H1 (cell line): ENCODE results near the gene F7. TPM values are rescaled to one million over a fixed set of nuclear protein-coding genes. Genes with fewer than 3 reads are reported as not detected.
A peak's percentile ranks its signal among the peaks of the same experiment; 100 is the strongest.

Experiments used
- CTCF ChIA-PET: fragments of 300-600 bp; sonication (Branson Sonifier 250); formaldehyde crosslinking; loops from one replicate; lab custom pipeline; 2021; ENCODE audit not compliant: partially characterized antibody; lab: Charles Lee
- POLR2A ChIA-PET: fragments of 300-600 bp; sonication (Branson Sonifier 250); formaldehyde crosslinking; loops from one replicate; lab custom pipeline; 2021; ENCODE audit warnings: inconsistent platforms; ENCODE audit not compliant: partially characterized antibody; lab: Charles Lee
- DNase-seq, 2 experiments: peaks; one replicate each; pipeline versions ENCODE4 v3.0.0 to v3.0.0-alpha.2; 2010 to 2022; ENCODE audit warnings: low spot score in 2 of 2, low read depth in 1 of 2, mixed read lengths in 1 of 2
- FAIRE-seq: peaks from 2 replicates; lab custom pipeline; 2011; peaks lifted over from hg19 to GRCh38; lab: Jason Lieb, UNC
- H2AFZ ChIP-seq: 2 replicates; pipeline ENCODE4 v1.8.1; 2012; ENCODE audit warnings: low read length, inconsistent platforms
- H2AK5ac ChIP-seq: 2 replicates; pipeline ENCODE4 v1.6.1; 2013; ENCODE audit warnings: low read depth, low read length
- H2BK120ac ChIP-seq: replicated peaks from 2 replicates; pipeline ENCODE3; 2013; ENCODE audit warnings: low read depth, low read length, inconsistent platforms
- H2BK12ac ChIP-seq: 2 replicates; pipeline ENCODE4 v1.6.1; 2013; ENCODE audit warnings: low read depth, low read length
- H2BK15ac ChIP-seq: 2 replicates; pipeline ENCODE4 v1.6.1; 2013; ENCODE audit warnings: low read length
- H2BK20ac ChIP-seq: 2 replicates; pipeline ENCODE4 v1.6.1; 2013; ENCODE audit warnings: low read length
- H2BK5ac ChIP-seq: 2 replicates; pipeline ENCODE4 v1.6.1; 2013; ENCODE audit warnings: low read depth, low read length
- H3K14ac ChIP-seq: 2 replicates; pipeline ENCODE4 v1.6.1; 2013; ENCODE audit warnings: inconsistent platforms; ENCODE audit not compliant: insufficient read length
- H3K18ac ChIP-seq: 2 replicates; pipeline ENCODE4 v1.6.1; 2013; ENCODE audit warnings: low read length; ENCODE audit errors: extremely low read depth
- H3K23ac ChIP-seq: 2 replicates; pipeline ENCODE4 v1.6.1; 2013; ENCODE audit warnings: inconsistent platforms; ENCODE audit not compliant: insufficient read length
- H3K23me2 ChIP-seq: 2 replicates; pipeline ENCODE4 v1.6.1; 2013; ENCODE audit warnings: low read depth, low read length
- H3K27ac ChIP-seq: 2 replicates; pipeline ENCODE4 v1.6.1; 2011; ENCODE audit warnings: low read depth, low read length, inconsistent platforms
- H3K27me3 ChIP-seq, 4 experiments: replicated peaks in 1 of 4; 1 replicate in 1 of 4; 2 replicates in 3 of 4; pipeline versions ENCODE4 v1.6.1 to v1.8.1; 2011 to 2013; ENCODE audit warnings: low read length in 3 of 4, mild to moderate bottlenecking in 3 of 4, inconsistent platforms in 2 of 4, mixed read lengths in 2 of 4, moderate library complexity in 1 of 4; ENCODE audit not compliant: control insufficient read depth in 3 of 4, insufficient read depth in 3 of 4; ENCODE audit errors: extremely low read depth in 1 of 4
- H3K36me3 ChIP-seq, 4 experiments: 2 replicates each; pipeline versions ENCODE4 v1.6.1 to v1.8.1; 2011 to 2013; ENCODE audit warnings: mild to moderate bottlenecking in 4 of 4, low read length in 3 of 4, moderate library complexity in 2 of 4, control low read depth in 1 of 4, inconsistent platforms in 1 of 4; ENCODE audit not compliant: insufficient read depth in 4 of 4, control insufficient read depth in 2 of 4
- H3K4ac ChIP-seq: replicated peaks from 2 replicates; pipeline ENCODE3; 2013; ENCODE audit warnings: low read length, low read depth, mixed read lengths, inconsistent platforms; ENCODE audit not compliant: insufficient read length
- H3K4me1 ChIP-seq, 4 experiments: replicated peaks in 1 of 4; 1 replicate in 1 of 4; 2 replicates in 3 of 4; pipeline versions ENCODE4 v1.6.1 to v1.8.1; 2011 to 2013; ENCODE audit warnings: low read length in 3 of 4, inconsistent platforms in 2 of 4, mixed read lengths in 1 of 4; ENCODE audit not compliant: insufficient read depth in 4 of 4, control insufficient read depth in 3 of 4
- H3K4me2 ChIP-seq, 2 experiments: 2 replicates each; pipeline versions ENCODE4 v1.6.1 to v1.8.1; 2011 to 2013; ENCODE audit warnings: low read depth in 2 of 2, low read length in 2 of 2, control low read depth in 1 of 2, inconsistent platforms in 1 of 2, mild to moderate bottlenecking in 1 of 2; ENCODE audit not compliant: insufficient read depth in 1 of 2
- H3K4me3 ChIP-seq, 4 experiments: fragments of 200-600, 300-600 bp in 1 of 4; sonication (generic), shearing (Covaris generic), sonication (Bioruptor Twin) in 1 of 4; 2 replicates each; pipeline versions ENCODE4 v1.5.1 to v1.8.1; 2011 to 2016; ENCODE audit warnings: low read length in 4 of 4, low read depth in 3 of 4, control low read depth in 2 of 4, inconsistent platforms in 2 of 4, mild to moderate bottlenecking in 2 of 4, mixed read lengths in 1 of 4, moderate library complexity in 1 of 4; ENCODE audit not compliant: insufficient read depth in 2 of 4; ENCODE audit errors: extremely low read depth in 1 of 4
- H3K56ac ChIP-seq: replicated peaks from 2 replicates; pipeline ENCODE3; 2013; ENCODE audit warnings: low read depth, mild to moderate bottlenecking, mixed read lengths, low read length, inconsistent platforms; ENCODE audit not compliant: insufficient read length
- H3K79me1 ChIP-seq: 2 replicates; pipeline ENCODE4 v1.6.1; 2013; ENCODE audit warnings: low read depth, low read length, control low read depth
- H3K79me2 ChIP-seq, 2 experiments: 2 replicates each; pipeline versions ENCODE4 v1.6.1 to v1.8.1; 2012 to 2013; ENCODE audit warnings: low read length in 2 of 2, mild to moderate bottlenecking in 2 of 2, inconsistent platforms in 1 of 2; ENCODE audit not compliant: insufficient read depth in 2 of 2, control insufficient read depth in 1 of 2
- H3K9ac ChIP-seq, 4 experiments: replicated peaks in 1 of 4; 1 replicate in 1 of 4; 2 replicates in 3 of 4; pipeline versions ENCODE4 v1.6.1 to v1.8.1; 2011 to 2013; ENCODE audit warnings: low read depth in 3 of 4, low read length in 3 of 4, control low read depth in 2 of 4, mild to moderate bottlenecking in 2 of 4, moderate library complexity in 2 of 4, inconsistent platforms in 1 of 4; ENCODE audit errors: extremely low read depth in 1 of 4
- H3K9me3 ChIP-seq, 2 experiments: 2 replicates each; pipeline versions ENCODE4 v1.6.1 to v1.8.1; 2012 to 2013; ENCODE audit warnings: mild to moderate bottlenecking in 2 of 2, moderate library complexity in 2 of 2, control low read depth in 1 of 2, inconsistent platforms in 1 of 2, low read depth in 1 of 2, low read length in 1 of 2, mixed read lengths in 1 of 2; ENCODE audit not compliant: insufficient read depth in 2 of 2
- H4K20me1 ChIP-seq, 2 experiments: replicated peaks in 1 of 2; 2 replicates each; pipeline versions ENCODE3 to v1.8.1; 2011 to 2013; ENCODE audit warnings: inconsistent platforms in 2 of 2, low read length in 2 of 2, mild to moderate bottlenecking in 1 of 2; ENCODE audit not compliant: insufficient read depth in 2 of 2, control insufficient read depth in 1 of 2
- H4K5ac ChIP-seq: 2 replicates; pipeline ENCODE4 v1.6.1; 2013; ENCODE audit warnings: low read length, low read depth, mixed read lengths, inconsistent platforms; ENCODE audit not compliant: insufficient read length
- H4K8ac ChIP-seq: 2 replicates; pipeline ENCODE4 v1.8.0; 2013; ENCODE audit warnings: mild to moderate bottlenecking, moderate library complexity, low read length, inconsistent platforms; ENCODE audit not compliant: insufficient read depth; ENCODE audit errors: extremely low read depth
- H4K91ac ChIP-seq: replicated peaks from 2 replicates; pipeline ENCODE3; 2013; ENCODE audit warnings: low read length, mixed read lengths, inconsistent platforms; ENCODE audit not compliant: insufficient read length
- WGBS, 2 experiments: shearing (Covaris generic) in 1 of 2; methylation state at CpG; one replicate each; pipeline versions ENCODE4 v1.1.6 to v1.1.7; 2013 to 2015; ENCODE audit warnings: low lambda C conversion rate in 2 of 2, mixed read lengths in 2 of 2, inconsistent platforms in 1 of 2, low coverage in 1 of 2, missing lambda C conversion rate in 1 of 2; ENCODE audit not compliant: insufficient replicate concordance in 2 of 2, insufficient coverage in 1 of 2, insufficient read length in 1 of 2; ENCODE audit errors: extremely low coverage in 1 of 2, missing lambda C conversion rate in 1 of 2; 5-methylcytosine and 5-hydroxymethylcytosine counted together
- polyA plus RNA-seq, 7 experiments: library from polyadenylated mRNA; depleted of rRNA in 3 of 7; stranded (reverse) in 5 of 7; unstranded in 2 of 7; fragments of >200 nt in 5 of 7; fragments of 200-250 nt in 2 of 7; gene quantifications; 1 replicate in 5 of 7; 2 replicates in 1 of 7; 4 replicates in 1 of 7; pipeline versions ENCODE4 v1.2.1 to v1.2.3, GENCODE V29; 2011 to 2013; ENCODE audit warnings: missing spikeins in 2 of 7, mixed read lengths in 2 of 7
- total RNA-seq: library from RNA; stranded (reverse); fragmentation: NEBNext Ultra II Directional; extraction: Animal tissue kit (Norgen Biotek cat#: 25700); gene quantifications from 2 replicates; pipeline ENCODE4 v1.2.1, GENCODE V29; 2021

The F7 gene
- total and polyA plus RNA-seq, 2 of the 8 experiments (the other 6 are each of a cell fraction or from before 2014, with no cell fraction given) = 0.43 to 0.98 TPM

GRCh38 chr13:113153810-113154748, 48.5 kb downstream of the F7 start:
- Histone ChIP-seq H3K4me1 (peaks cover 0 to 18% (median 8%) of the 10 kb centered on the region in 4 experiments; a peak in 6 of 7 replicates), H4K91ac (no peak overlapping the region), H3K18ac (no peak overlapping the region), H2AK5ac (peak overlapping the region; percentile 97; the same call in 1 of the 2 replicates), H4K5ac (no peak overlapping the region), H2AFZ (peak overlapping the region; percentile 76; the same call in 1 of the 2 replicates), H3K9ac (peak overlapping the region in 1 of 4 experiments; percentile 29; a peak in 1 of 7 replicates), H3K23me2 (peaks cover 10% of the 10 kb centered on the region), H2BK20ac (no peak overlapping the region), H4K20me1 (no peaks in the 10 kb centered on the region), H3K27ac (no peak overlapping the region), H3K27me3 (peaks cover 7 to 22% (median 20%) of the 10 kb centered on the region in 4 experiments; a peak in 6 of 7 replicates), H3K79me1 (no peaks in the 10 kb centered on the region), H2BK12ac (no peak overlapping the region), H3K79me2 (no peaks in the 10 kb centered on the region), H3K9me3 (no peaks in the 10 kb centered on the region), H3K36me3 (no peaks in the 10 kb centered on the region), H2BK5ac (no peak overlapping the region), H3K4me2 (peak overlapping the region; percentile 93 to 98), H2BK15ac (peak overlapping the region; percentile 72; the same call in 1 of the 2 replicates), H3K14ac (no peak overlapping the region), H4K8ac (peak overlapping the region; percentile 45; the same call in 1 of the 2 replicates), H3K4ac (no peak overlapping the region), H3K56ac (no peak overlapping the region), H3K23ac (no peak overlapping the region), H3K4me3 (peak overlapping the region; percentile 35 to 71 (median 61)), H2BK120ac (no peak overlapping the region)
- FAIRE-seq (no peak), DNase-seq (peak in 1 of 2 experiments; percentile 71)
- WGBS, 2 experiments = 21% methylated on average over 16 of the region's 76 CpGs; no CpG with 5 or more reads in 1 of the 2 experiments
- CTCF ChIA-PET = interaction anchor here (0.7 to 1.1 kb wide), 2 partner anchors 38 kb away, joined by 3 read pairs; no protein-coding TSS in a partner anchor
- POLR2A ChIA-PET = interaction anchor here (1.0 to 1.1 kb wide), 2 partner anchors 12 to 25 kb away, joined by 3 to 5 read pairs; no protein-coding TSS in a partner anchor
